ENCODE results near the gene KHK. TPM values are rescaled to one million over a fixed set of nuclear protein-coding genes. Genes with fewer than 3 reads are reported as not detected.

KHK gene
- total RNA-seq, 1 donor, result 1.7 TPM

DNA sequence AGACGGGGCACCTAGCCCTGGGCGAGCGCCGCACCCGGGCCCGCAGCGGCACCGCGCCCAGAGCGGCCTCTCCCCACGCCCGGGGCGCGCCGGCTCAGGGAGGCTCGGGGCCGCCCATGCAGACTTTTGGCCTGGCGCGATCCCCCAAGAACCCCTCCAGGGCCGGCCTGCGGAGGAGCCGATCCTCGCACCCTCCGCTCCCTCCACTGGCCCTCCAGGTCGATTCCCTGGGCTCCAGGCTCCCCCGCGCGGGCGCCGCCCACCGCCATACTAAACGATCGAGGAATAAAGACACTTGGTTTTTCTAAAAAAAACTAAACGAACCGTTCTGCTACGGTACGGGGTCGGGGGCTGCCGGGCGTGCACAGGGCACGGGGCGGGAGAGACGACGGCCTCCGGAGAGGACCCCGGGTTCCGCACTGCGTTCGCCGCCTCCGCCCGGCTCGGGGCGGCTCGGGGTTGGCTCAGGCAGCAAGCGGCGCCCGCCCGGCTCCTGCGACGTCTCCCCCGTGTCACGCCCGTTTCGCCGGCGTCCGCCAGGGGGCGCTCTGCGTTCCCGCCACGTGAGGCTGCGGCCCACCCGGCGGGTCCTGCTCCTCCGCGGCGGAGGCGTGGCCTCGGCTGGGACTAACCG is 365 bp upstream of the KHK start:
- TF ChIP-seq, protein P1, sequence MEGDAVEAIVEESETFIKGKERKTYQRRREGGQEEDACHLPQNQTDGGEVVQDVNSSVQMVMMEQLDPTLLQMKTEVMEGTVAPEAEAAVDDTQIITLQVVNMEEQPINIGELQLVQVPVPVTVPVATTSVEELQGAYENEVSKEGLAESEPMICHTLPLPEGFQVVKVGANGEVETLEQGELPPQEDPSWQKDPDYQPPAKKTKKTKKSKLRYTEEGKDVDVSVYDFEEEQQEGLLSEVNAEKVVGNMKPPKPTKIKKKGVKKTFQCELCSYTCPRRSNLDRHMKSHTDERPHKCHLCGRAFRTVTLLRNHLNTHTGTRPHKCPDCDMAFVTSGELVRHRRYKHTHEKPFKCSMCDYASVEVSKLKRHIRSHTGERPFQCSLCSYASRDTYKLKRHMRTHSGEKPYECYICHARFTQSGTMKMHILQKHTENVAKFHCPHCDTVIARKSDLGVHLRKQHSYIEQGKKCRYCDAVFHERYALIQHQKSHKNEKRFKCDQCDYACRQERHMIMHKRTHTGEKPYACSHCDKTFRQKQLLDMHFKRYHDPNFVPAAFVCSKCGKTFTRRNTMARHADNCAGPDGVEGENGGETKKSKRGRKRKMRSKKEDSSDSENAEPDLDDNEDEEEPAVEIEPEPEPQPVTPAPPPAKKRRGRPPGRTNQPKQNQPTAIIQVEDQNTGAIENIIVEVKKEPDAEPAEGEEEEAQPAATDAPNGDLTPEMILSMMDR (IDR thresholded peaks at IDR 0.05; ENCODE audit: insufficient read depth, low read length), result peak; percentile 66
- DNase-seq (ENCODE audit: low read depth), result peak; percentile 85
- H3K4me3 ChIP-seq (ENCODE audit: low read depth, low read length), result peak overlapping the region; percentile 56

DNA sequence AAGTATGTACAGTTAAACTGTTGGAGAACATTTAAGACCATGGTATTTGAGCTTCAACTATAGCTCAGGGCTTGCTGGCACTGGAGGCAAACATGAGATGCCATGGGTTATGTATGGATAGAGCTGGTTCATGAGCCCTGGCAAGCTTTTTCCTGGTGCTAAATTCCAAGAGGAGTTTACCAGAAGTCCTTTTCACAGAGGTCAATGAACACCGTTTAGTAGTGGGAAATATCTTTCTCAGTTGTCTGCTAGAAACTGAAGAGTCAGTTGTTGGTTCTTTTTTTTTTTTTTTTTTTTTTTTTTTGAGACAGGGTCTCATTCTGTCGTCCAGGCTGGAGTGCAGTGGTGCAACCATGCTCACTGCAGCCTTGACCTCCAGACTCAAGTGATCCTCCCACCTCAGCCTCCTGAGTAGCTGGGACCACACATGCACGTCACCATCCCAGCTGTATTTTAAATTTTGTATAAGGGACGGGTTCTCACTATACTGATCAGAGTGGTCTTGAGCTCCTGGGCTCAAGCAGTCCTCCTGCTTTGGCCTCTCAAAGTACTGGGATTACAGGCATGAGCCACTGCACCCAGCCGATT is 1.3 kb downstream of the KHK start:
- TF ChIP-seq, protein P1 (IDR thresholded peaks at IDR 0.05; ENCODE audit: insufficient read depth, low read length), result no peak
- H3K4me3 ChIP-seq (ENCODE audit: low read depth, low read length), result no peak overlapping the region
- no peak for DNase-seq (ENCODE audit: low read depth)

DNA sequence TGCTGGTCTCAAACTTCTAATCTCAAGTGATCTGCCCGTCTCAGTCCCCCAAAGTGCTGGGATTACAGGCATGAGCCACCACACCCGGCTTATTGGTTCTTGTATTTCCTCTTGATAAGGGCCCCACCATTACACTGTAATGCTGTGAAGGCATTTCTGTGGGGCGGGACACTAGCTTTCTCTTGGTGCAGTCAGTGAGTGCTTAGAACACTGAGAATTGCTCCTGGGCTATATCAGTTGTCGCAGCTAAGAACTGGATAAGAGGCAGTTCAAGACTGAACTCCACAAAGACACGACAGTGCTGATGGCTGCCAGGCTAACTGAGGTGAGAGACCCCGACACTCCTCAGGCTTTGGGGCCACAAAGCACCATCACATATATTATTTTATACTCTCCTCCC is 2.1 kb downstream of the KHK start:
- H3K4me3 ChIP-seq (ENCODE audit: low read depth, low read length), result no peak overlapping the region
- TF ChIP-seq, protein P1 (IDR thresholded peaks at IDR 0.05; ENCODE audit: insufficient read depth, low read length), result no peak
- DNase-seq (ENCODE audit: low read depth), result no peak

DNA sequence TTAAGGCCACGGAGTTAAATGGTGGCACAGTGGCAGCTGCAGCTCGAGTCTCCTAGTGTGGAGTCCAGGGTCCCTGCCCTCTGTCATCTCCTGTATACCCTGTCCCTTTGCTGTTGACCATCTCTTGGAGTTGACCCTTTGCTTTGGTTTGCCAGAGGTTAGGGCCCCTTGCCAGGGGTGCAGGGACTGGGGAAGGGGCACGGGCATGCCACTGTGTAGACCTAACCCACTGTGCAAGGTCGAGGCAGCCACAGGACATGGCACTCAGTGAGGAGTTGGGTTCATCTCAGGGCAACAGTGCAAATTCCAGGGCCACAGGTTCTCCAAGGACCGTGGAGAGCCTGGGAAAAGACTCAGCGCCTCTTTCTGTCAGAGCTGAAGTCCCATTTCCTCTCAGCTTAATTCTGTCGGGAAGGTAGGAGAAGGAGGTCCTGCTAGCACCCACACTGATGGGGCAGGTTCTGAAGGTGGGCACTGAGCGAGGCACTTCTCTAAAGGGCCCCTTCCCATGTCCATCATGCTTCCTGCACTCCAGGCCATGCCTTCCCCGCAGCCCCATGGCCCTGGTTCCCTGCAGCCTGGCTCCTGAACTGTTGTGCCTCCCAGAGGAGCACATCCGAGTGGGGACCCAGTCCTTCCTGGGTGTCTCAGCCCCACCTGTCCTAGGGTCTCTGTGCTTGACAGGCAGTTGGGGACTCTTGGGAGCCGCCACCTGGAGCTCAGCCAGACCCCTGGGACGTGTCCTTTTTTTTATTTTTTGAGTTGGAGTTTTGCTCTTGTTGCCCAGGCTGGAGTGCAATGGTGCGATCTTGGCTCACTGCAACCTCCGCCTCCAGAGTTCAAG is 2.8 kb downstream of the KHK start:
- H3K4me3 ChIP-seq (ENCODE audit: low read depth, low read length), result no peak overlapping the region
- DNase-seq (ENCODE audit: low read depth), result no peak
- TF ChIP-seq, protein P1 (IDR thresholded peaks at IDR 0.05; ENCODE audit: insufficient read depth, low read length), result no peak

DNA sequence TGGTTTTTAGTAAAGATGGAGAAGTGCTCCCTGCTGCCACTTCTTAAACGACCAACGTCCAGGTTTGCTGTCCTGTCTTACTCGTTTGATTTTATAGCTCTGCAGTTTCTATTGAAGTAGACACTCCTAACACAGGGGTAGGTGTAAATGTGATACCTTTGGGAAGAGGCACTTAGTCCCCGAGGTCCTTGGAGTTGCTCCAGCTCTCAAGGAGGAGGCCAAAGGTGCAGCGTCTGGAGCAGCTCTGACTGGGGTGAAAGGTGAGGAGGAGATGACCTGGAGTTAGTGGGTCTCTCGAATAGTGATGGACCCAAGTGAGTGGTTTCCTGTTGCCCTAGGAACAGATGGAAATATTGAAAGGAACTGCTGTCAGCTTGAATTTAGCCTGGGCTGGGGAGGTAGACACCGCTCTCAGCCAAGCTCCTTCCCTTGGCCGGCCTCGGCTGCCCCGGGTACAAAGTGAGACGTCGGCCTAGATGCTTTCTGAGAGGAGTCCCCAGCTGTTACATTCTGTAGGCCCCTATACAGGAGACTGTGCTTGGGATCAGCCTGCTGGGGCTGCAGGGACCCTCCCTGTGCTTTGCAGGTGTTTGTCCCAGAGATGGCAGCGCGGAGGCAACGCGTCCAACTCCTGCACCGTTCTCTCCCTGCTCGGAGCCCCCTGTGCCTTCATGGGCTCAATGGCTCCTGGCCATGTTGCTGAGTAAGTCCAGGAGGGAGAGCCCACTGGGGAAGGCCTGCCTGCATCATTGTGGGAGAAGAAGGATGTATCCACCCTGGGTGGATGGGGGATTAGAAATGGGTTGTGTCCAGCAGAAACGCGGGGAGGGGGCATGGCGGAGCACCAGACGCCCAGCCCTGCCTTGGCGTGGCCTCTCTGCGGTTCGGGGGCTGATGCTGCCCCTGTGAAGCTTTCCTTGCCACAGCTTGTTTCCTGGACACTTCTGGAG is 5.4 kb downstream of the KHK start:
- TF ChIP-seq, protein P1 (IDR thresholded peaks at IDR 0.05; ENCODE audit: insufficient read depth, low read length), result no peak
- no peak for DNase-seq (ENCODE audit: low read depth)
- no peak overlapping the region for H3K4me3 ChIP-seq (ENCODE audit: low read depth, low read length)
